DOHH2 (cell line): ENCODE measurements around the gene ATF6B.

Experiments used
- H3F3A ChIP-seq: fragments of 200-600 bp; sonication (generic), shearing (Covaris generic); 2 replicates; pipeline ENCODE4 v1.6.0; 2016; ENCODE audit warnings: antibody characterized with exemption, mild to moderate bottlenecking; ENCODE audit not compliant: control insufficient read depth, insufficient read depth
- H3K27ac ChIP-seq: fragments of 200-600 bp; sonication (generic); 2 replicates; pipeline ENCODE4 v1.5.1; 2014; ENCODE audit warnings: low read depth, mild to moderate bottlenecking, low read length, moderate library complexity
- H3K27me3 ChIP-seq: fragments of 200-600 bp; sonication (generic); 2 replicates; pipeline ENCODE4 v1.6.1; 2014; ENCODE audit warnings: mild to moderate bottlenecking, low read length, mixed read lengths; ENCODE audit not compliant: control insufficient read depth
- H3K36me3 ChIP-seq: fragments of 200-600 bp; sonication (generic); 2 replicates; pipeline ENCODE4 v1.6.1; 2014; ENCODE audit warnings: mild to moderate bottlenecking, low read length, moderate library complexity, mixed read lengths; ENCODE audit not compliant: control insufficient read depth
- H3K4me1 ChIP-seq: fragments of 200-600 bp; sonication (generic); 2 replicates; pipeline ENCODE4 v1.6.1; 2014; ENCODE audit warnings: mild to moderate bottlenecking, low read length, mixed read lengths; ENCODE audit not compliant: control insufficient read depth
- H3K4me2 ChIP-seq: fragments of 200-600 bp; sonication (generic); 2 replicates; pipeline ENCODE4 v1.6.0; 2014; ENCODE audit warnings: mild to moderate bottlenecking, low read length, moderate library complexity
- H3K4me3 ChIP-seq: fragments of 200-600 bp; sonication (generic); 2 replicates; pipeline ENCODE4 v1.5.1; 2014; ENCODE audit warnings: mild to moderate bottlenecking, low read length, mixed read lengths
- H3K79me2 ChIP-seq: fragments of 200-600 bp; sonication (generic); 2 replicates; pipeline ENCODE4 v1.6.1; 2014; ENCODE audit warnings: mild to moderate bottlenecking, low read length, mixed read lengths; ENCODE audit not compliant: control insufficient read depth
- H3K9me2 ChIP-seq: fragments of 200-600 bp; sonication (generic); replicated peaks from 2 replicates; pipeline ENCODE4 v1.6.1; 2014; ENCODE audit warnings: mild to moderate bottlenecking, low read length, mixed read lengths; ENCODE audit not compliant: control insufficient read depth
- H3K9me3 ChIP-seq: fragments of 200-600 bp; sonication (generic); 2 replicates; pipeline ENCODE4 v1.6.1; 2014; ENCODE audit warnings: antibody characterized with exemption, low read length, mixed read lengths; ENCODE audit not compliant: control insufficient read depth, insufficient read depth
- H4K20me1 ChIP-seq: fragments of 200-600 bp; sonication (generic); 2 replicates; pipeline ENCODE4 v1.6.0; 2014; ENCODE audit warnings: low read depth, mild to moderate bottlenecking, antibody characterized with exemption, low read length, moderate library complexity; ENCODE audit not compliant: control insufficient read depth, insufficient read depth
- CTCF ChIP-seq: fragments of 200-600 bp; sonication (generic); IDR thresholded peaks from one replicate; pipeline ENCODE4 v1.5.1; 2014; ENCODE audit warnings: antibody characterized with exemption, mild to moderate bottlenecking, low read depth, low read length; ENCODE audit not compliant: poor library complexity, severe bottlenecking
- EZH2phosphoT487 ChIP-seq: fragments of 200-600 bp; sonication (generic); IDR thresholded peaks from 2 replicates; pipeline ENCODE4 v1.6.1; 2017; ENCODE audit warnings: borderline replicate concordance, mild to moderate bottlenecking, antibody characterized with exemption, low read length, moderate library complexity, mixed read lengths

The ATF6B gene

GRCh38 chr6:32117461-32117860 lies 10.6 kb downstream of the ATF6B start:
- Histone ChIP-seq H3K4me3 (no peak overlapping the region), H3K9me2 (no peaks in the 10 kb centered on the region), H3K9me3 (no peaks in the 10 kb centered on the region), H4K20me1 (0 out of 2 replicates have a peak, but pooled peaks cover 3% of the 10 kb centered on the region), H3F3A (peaks cover 4% of the 10 kb centered on the region; the same call in 1 of the 2 replicates), H3K36me3 (peaks cover 58% of the 10 kb centered on the region), H3K4me1 (peaks cover 7% of the 10 kb centered on the region), H3K4me2 (no peak overlapping the region), H3K27ac (no peak overlapping the region), H3K27me3 (no peaks in the 10 kb centered on the region), H3K79me2 (no peaks in the 10 kb centered on the region)
- TF ChIP-seq CTCF (no peak), EZH2phosphoT487 (no peak)

GRCh38 chr6:32116674-32117073 lies 11.4 kb downstream of the ATF6B start:
- 0 out of 2 replicates have a peak, but pooled peaks cover 3% of the 10 kb centered on the region for H4K20me1 ChIP-seq
- TF ChIP-seq EZH2phosphoT487 (no peak), CTCF (peak; percentile 48)
- no peak overlapping the region for H3K27ac ChIP-seq
- H3K4me3 ChIP-seq = no peak overlapping the region
- H3K9me2 ChIP-seq = no peaks in the 10 kb centered on the region
- no peak overlapping the region for H3K4me2 ChIP-seq
- H3F3A ChIP-seq = peaks cover 4% of the 10 kb centered on the region; the same call in 1 of the 2 replicates
- no peaks in the 10 kb centered on the region for H3K79me2 ChIP-seq
- H3K4me1 ChIP-seq = peaks cover 7% of the 10 kb centered on the region
- H3K27me3 ChIP-seq = no peaks in the 10 kb centered on the region
- no peaks in the 10 kb centered on the region for H3K9me3 ChIP-seq
- H3K36me3 ChIP-seq = peaks cover 53% of the 10 kb centered on the region

- H3K27ac ChIP-seq = no peak overlapping the region
Measured at GRCh38 chr6:32115623-32116022, 12.4 kb downstream of the ATF6B start.

More at GRCh38 chr6:32115623-32116022, 12.4 kb downstream of the ATF6B start:
- Histone ChIP-seq H4K20me1 (0 out of 2 replicates have a peak, but pooled peaks cover 3% of the 10 kb centered on the region), H3K27me3 (no peaks in the 10 kb centered on the region), H3F3A (peaks cover 4% of the 10 kb centered on the region; the same call in 1 of the 2 replicates), H3K79me2 (no peaks in the 10 kb centered on the region), H3K9me2 (no peaks in the 10 kb centered on the region), H3K4me1 (peaks cover 7% of the 10 kb centered on the region), H3K4me2 (no peak overlapping the region), H3K36me3 (peaks cover 46% of the 10 kb centered on the region), H3K4me3 (no peak overlapping the region), H3K9me3 (no peaks in the 10 kb centered on the region)
- no peak for TF ChIP-seq CTCF
- no peak for TF ChIP-seq EZH2phosphoT487
